Measurements from ENCODE around the gene PEG3. TPM values are rescaled to one million over a fixed set of nuclear protein-coding genes. Genes with fewer than 3 reads are reported as not detected.

The PEG3 gene
- total and polyA plus RNA-seq, 2 of the 8 experiments (the other 6 are each of a cell fraction or from before 2014, with no cell fraction given) = not detected

DNA sequence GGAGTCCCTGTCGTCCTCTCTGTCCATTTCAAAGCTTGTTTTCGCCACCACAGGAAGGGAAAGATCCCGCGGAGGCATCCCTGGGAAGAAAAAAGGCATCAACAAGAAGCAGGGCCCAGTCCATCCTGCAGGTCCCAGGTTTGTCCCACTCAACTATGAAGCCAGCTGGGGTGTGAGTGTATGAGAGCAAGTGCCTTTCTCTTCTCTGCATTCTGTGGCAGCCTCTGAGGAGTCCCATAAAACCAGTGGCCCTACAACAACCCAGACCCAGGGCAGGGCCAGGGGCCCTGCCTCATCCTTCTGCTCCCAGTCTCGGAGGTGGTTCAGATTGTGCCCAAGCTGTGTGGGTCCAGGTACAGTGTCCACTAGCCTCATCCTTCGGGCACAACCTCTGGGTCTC is 18.9 kb downstream of the PEG3 start:
- Histone ChIP-seq H2BK15ac (ENCODE audit: low read length) (no peak overlapping the region), H2BK5ac (ENCODE audit: low read depth, low read length) (no peak overlapping the region), H3K56ac (replicated peaks; ENCODE audit: insufficient read length, low read depth, low read length) (no peak overlapping the region), H3K23me2 (ENCODE audit: low read depth, low read length) (no peaks in the 10 kb centered on the region), H4K8ac (ENCODE audit: extremely low read depth, insufficient read depth, low read length) (no peak overlapping the region), H4K20me1 (replicated peaks in 1 of 2; ENCODE audit: control insufficient read depth in 1 of 2, insufficient read depth in 2 of 2, low read length in 2 of 2) (no peaks in the 10 kb centered on the region), H2BK12ac (ENCODE audit: low read depth, low read length) (no peak overlapping the region), H3K79me2 (ENCODE audit: control insufficient read depth in 1 of 2, insufficient read depth in 2 of 2, low read length in 2 of 2) (no peaks in the 10 kb centered on the region), H3K4me2 (ENCODE audit: insufficient read depth in 1 of 2, low read depth in 2 of 2, low read length in 2 of 2) (no peak overlapping the region), H3K27ac (ENCODE audit: low read depth, low read length) (no peak overlapping the region), H3K79me1 (ENCODE audit: low read depth, low read length) (no peaks in the 10 kb centered on the region), H4K91ac (replicated peaks; ENCODE audit: insufficient read length, low read length) (no peak overlapping the region), H3K36me3 (ENCODE audit: control insufficient read depth in 2 of 4, insufficient read depth in 4 of 4, low read length in 3 of 4) (no peaks in the 10 kb centered on the region; a peak in 1 of 8 replicates), H2BK20ac (ENCODE audit: low read length) (no peak overlapping the region), H4K5ac (ENCODE audit: insufficient read length, low read depth, low read length) (no peak overlapping the region), H2AFZ (ENCODE audit: low read length) (no peak overlapping the region), H2AK5ac (ENCODE audit: low read depth, low read length) (no peak overlapping the region), H3K27me3 (replicated peaks in 1 of 4; ENCODE audit: control insufficient read depth in 3 of 4, extremely low read depth in 1 of 4, insufficient read depth in 3 of 4, low read length in 3 of 4) (no peaks in the 10 kb centered on the region), H3K9ac (replicated peaks in 1 of 4; ENCODE audit: extremely low read depth in 1 of 4, low read depth in 3 of 4, low read length in 3 of 4) (no peak overlapping the region), H3K4ac (replicated peaks; ENCODE audit: insufficient read length, low read depth, low read length) (no peak overlapping the region), H2BK120ac (replicated peaks; ENCODE audit: low read depth, low read length) (no peak overlapping the region), H3K14ac (ENCODE audit: insufficient read length) (no peak overlapping the region), H3K4me1 (replicated peaks in 1 of 4; ENCODE audit: control insufficient read depth in 3 of 4, insufficient read depth in 4 of 4, low read length in 3 of 4) (no peaks in the 10 kb centered on the region), H3K18ac (ENCODE audit: extremely low read depth, low read length) (no peak overlapping the region), H3K4me3 (ENCODE audit: extremely low read depth in 1 of 4, insufficient read depth in 2 of 4, low read depth in 3 of 4, low read length in 4 of 4) (no peak overlapping the region), H3K23ac (ENCODE audit: insufficient read length) (no peak overlapping the region), H3K9me3 (ENCODE audit: insufficient read depth in 2 of 2, low read depth in 1 of 2, low read length in 1 of 2) (peaks cover 95 to 96% of the 10 kb centered on the region in 2 experiments)
- 66% methylated on average over 6 of the region's 6 CpGs; no CpG with 5 or more reads in 1 of the 2 experiments for WGBS, 2 experiments (ENCODE audit: extremely low coverage in 1 of 2, insufficient coverage in 1 of 2, insufficient read length in 1 of 2, insufficient replicate concordance in 2 of 2, low coverage in 1 of 2, low lambda C conversion rate in 2 of 2, missing lambda C conversion rate in 1 of 2)
- DNase-seq (ENCODE audit: low read depth in 1 of 2, low spot score in 2 of 2) (no peak), FAIRE-seq (no peak)
- CTCF ChIA-PET (ENCODE audit: partially characterized antibody) = no interaction called here
- POLR2A ChIA-PET (ENCODE audit: partially characterized antibody) = no interaction called here
- TF ChIP-seq CBX8 (IDR thresholded peaks at IDR 0.05; ENCODE audit: borderline replicate concordance, low read depth, low read length) (no peak), POLR2AphosphoS5 (IDR thresholded peaks at IDR 0.05; ENCODE audit: low read depth, low read length) (no peak), TCF12 (IDR thresholded peaks at IDR 0.05; ENCODE audit: low read depth, low read length) (no peak), SIX5 (IDR thresholded peaks at IDR 0.05; ENCODE audit: low read depth, low read length) (no peak)
